ENCODE measurements around the gene SSBP3. TPM values are rescaled to one million over a fixed set of nuclear protein-coding genes. Genes with fewer than 3 reads are reported as not detected.
"Not testable (repeated sequence)": the region's sequence is repeated elsewhere in the genome, so short reads cannot be mapped to it uniquely, and the experiment has no call there.

The SSBP3 gene
- total RNA-seq, 1 donor from 2014 or later: 19.7 TPM

- Histone ChIP-seq H3K36me3 (ENCODE audit: control insufficient read depth, insufficient read depth, low read length) (no peaks in the 10 kb centered on the region), H3K27me3 (ENCODE audit: control insufficient read depth, insufficient read depth, low read length) (no peaks in the 10 kb centered on the region), H3K4me3 (ENCODE audit: low read depth, low read length) (no peak overlapping the region)
- TF ChIP-seq CTCF (IDR thresholded peaks at IDR 0.05; ENCODE audit: insufficient read depth, low read length, poor library complexity, severe bottlenecking): no peak
- DNase-seq (ENCODE audit: low read depth): no peak
These were observed 57.5 kb downstream of the SSBP3 start for GRCh38 chr1:54348700-54349021.

- Histone ChIP-seq H3K27me3 (ENCODE audit: control insufficient read depth, insufficient read depth, low read length) (no peaks in the 10 kb centered on the region), H3K36me3 (ENCODE audit: control insufficient read depth, insufficient read depth, low read length) (no peaks in the 10 kb centered on the region), H3K4me3 (ENCODE audit: low read depth, low read length) (no peak overlapping the region)
- no peak for DNase-seq (ENCODE audit: low read depth)
- TF ChIP-seq CTCF (IDR thresholded peaks at IDR 0.05; ENCODE audit: insufficient read depth, low read length, poor library complexity, severe bottlenecking): no peak
These were observed 58.1 kb downstream of the SSBP3 start for GRCh38 chr1:54347955-54348699.

GRCh38 chr1:54347261-54347954 lies 58.8 kb downstream of the SSBP3 start:
- DNase-seq (ENCODE audit: low read depth): no peak
- H3K36me3 ChIP-seq (ENCODE audit: control insufficient read depth, insufficient read depth, low read length): no peaks in the 10 kb centered on the region
- H3K27me3 ChIP-seq (ENCODE audit: control insufficient read depth, insufficient read depth, low read length): no peaks in the 10 kb centered on the region
- TF ChIP-seq CTCF (IDR thresholded peaks at IDR 0.05; ENCODE audit: insufficient read depth, low read length, poor library complexity, severe bottlenecking): no peak
- no peak overlapping the region for H3K4me3 ChIP-seq (ENCODE audit: low read depth, low read length)

GRCh38 chr1:54345548-54345947 lies 60.6 kb downstream of the SSBP3 start:
- DNase-seq (ENCODE audit: low read depth); H3K27me3 ChIP-seq (ENCODE audit: control insufficient read depth, insufficient read depth, low read length); H3K4me3 ChIP-seq (ENCODE audit: low read depth, low read length); H3K36me3 ChIP-seq (ENCODE audit: control insufficient read depth, insufficient read depth, low read length): not testable (repeated sequence)

GRCh38 chr1:54345116-54345515 lies 61.1 kb downstream of the SSBP3 start:
- Histone ChIP-seq H3K4me3 (ENCODE audit: low read depth, low read length) (no peak overlapping the region), H3K27me3 (ENCODE audit: control insufficient read depth, insufficient read depth, low read length) (no peaks in the 10 kb centered on the region), H3K36me3 (ENCODE audit: control insufficient read depth, insufficient read depth, low read length) (no peaks in the 10 kb centered on the region)
- no peak for TF ChIP-seq CTCF (IDR thresholded peaks at IDR 0.05; ENCODE audit: insufficient read depth, low read length, poor library complexity, severe bottlenecking)
- no peak for DNase-seq (ENCODE audit: low read depth)

GRCh38 chr1:54342742-54343687 lies 63.2 kb downstream of the SSBP3 start:
- TF ChIP-seq CTCF (IDR thresholded peaks at IDR 0.05; ENCODE audit: insufficient read depth, low read length, poor library complexity, severe bottlenecking): no peak
- Histone ChIP-seq H3K36me3 (ENCODE audit: control insufficient read depth, insufficient read depth, low read length) (no peaks in the 10 kb centered on the region), H3K4me3 (ENCODE audit: low read depth, low read length) (no peak overlapping the region)

More at GRCh38 chr1:54342742-54343687, 63.2 kb downstream of the SSBP3 start:
- no peak for DNase-seq (ENCODE audit: low read depth)
- H3K27me3 ChIP-seq (ENCODE audit: control insufficient read depth, insufficient read depth, low read length): no peaks in the 10 kb centered on the region

All from kidney epithelial cell (primary cell).